Stimulated activated CD4-positive, alpha-beta T cell treated with anti-CD3 and anti-CD28 coated beads, Interleukin-1b, Interleukin-23, amount 100 ng/mL, for 24 hours (primary cell): ENCODE measurements around the gene IRF5.
"Not testable (repeated sequence)": the region's sequence is repeated elsewhere in the genome, so short reads cannot be mapped to it uniquely, and the experiment has no call there.

Experiments used
- DNase-seq, 4 experiments: peaks; one replicate each; pipeline ENCODE4 v3.0.0-alpha.2; 2020; ENCODE audit warnings: low read depth in 4 of 4, low spot score in 1 of 4

Gene IRF5

DNA sequence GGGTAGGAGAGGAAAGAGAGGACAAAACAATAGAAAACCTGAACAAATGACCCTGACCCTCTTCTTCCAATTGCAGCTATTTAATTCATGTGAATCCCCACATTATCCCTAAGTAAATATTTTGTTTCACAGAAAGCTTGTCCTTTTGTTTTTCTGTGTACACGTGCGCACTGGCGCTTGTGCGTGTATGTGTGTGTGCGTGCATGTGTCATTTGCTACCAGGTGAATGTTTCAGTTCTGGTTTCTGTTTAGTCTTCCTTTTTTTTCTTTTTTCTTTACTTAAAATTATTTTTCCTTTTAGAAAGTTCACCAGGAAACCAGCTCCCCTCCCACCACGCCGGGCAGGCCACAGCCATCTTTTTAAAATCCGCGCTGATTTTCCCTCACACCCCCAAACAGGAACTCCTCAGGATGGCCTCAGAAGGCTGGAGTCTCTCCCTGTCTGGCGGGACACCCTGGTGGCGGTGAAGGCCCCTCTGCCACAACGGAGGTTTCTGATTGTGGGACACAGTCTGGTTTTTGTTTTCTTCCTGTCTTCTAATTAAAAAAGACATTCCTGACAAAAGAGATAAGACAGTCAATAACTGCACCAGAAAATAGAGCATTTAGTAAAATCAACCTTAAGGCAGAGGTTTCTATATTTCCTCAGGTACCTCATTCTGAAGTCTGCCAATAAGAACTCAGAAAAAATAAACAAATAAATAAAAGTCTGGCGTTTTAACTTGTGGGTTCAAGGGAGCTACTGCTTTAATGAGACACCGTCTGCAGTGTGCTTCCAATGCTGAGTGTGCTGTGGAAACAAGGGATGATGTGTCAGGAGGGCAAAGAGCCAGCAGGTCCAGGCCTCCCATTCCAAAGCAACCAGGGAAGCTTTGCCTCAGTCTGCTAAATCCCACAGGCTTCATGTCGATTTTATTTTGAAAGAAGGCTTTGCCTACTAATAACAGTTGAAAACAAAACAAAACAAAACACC lies 17.4 kb downstream of the IRF5 start:
- no peak for DNase-seq

DNA sequence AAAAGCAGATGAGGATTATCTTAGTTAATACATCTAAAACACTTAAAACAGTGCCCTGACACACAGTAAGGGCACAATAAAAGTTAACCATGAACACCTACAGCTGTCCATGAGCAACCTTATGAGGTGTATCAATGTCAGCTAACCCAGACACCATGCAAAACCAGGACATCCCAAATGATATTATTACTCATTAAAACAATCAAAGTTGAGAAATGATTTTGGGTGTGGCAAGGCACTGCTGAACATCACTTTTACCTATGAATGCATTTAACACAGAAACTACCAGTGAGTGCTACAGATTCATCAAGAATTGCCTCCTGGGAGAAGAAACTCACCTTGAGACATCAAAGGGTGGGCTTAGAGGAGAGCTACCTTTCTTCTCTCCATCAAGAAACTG lies 18.3 kb downstream of the IRF5 start:
- no peak for DNase-seq

DNA sequence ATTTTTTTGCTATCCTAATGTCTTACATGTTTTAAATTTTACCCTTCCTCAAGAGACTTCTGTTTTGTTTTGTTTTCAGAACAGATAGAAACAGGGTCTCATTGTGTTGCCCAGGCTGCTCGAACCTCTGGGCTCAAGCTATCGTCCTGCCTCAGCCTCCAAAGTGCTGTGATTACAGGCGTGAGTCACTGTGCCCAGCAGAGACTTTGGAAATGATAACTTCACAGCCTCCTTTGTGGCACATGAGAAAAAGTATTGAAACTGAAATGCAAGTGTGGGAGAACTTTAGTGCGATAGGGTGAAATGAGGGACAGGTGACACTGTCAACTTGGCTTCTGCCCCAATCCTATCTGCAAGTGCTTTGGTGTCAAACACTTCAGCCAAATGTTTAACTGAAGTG lies 21.6 kb downstream of the IRF5 start:
- no peak for DNase-seq

- no peak for DNase-seq
Measured at GRCh38 chr7:128961030-128961659, 23.4 kb downstream of the IRF5 start.

- no peak for DNase-seq
Measured at GRCh38 chr7:128962899-128963298, 25.2 kb downstream of the IRF5 start.

DNA sequence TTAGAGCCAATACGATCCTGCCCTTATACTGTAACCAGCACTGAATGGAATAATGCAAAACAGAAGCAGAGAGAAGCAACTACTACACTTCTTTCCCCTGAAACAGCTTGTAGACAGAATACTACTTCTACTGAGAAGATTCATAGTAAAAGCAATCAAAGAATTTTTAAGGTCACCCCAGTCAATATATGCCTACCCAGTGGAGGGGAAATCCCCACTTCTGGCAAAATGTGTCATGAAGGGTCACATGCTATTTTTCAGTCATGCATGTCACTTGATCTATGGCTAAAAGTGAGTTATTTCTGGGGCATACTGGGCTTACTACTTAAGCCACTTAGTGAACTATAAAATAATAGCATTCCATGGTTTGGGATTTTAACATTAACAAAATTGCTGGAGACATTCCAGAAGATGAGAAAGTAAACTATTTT lies 25.6 kb downstream of the IRF5 start:
- DNase-seq, result peak in 1 of 4 experiments; percentile 28

- no peak for DNase-seq
Measured at GRCh38 chr7:128968624-128969023, 30.9 kb downstream of the IRF5 start.

DNA sequence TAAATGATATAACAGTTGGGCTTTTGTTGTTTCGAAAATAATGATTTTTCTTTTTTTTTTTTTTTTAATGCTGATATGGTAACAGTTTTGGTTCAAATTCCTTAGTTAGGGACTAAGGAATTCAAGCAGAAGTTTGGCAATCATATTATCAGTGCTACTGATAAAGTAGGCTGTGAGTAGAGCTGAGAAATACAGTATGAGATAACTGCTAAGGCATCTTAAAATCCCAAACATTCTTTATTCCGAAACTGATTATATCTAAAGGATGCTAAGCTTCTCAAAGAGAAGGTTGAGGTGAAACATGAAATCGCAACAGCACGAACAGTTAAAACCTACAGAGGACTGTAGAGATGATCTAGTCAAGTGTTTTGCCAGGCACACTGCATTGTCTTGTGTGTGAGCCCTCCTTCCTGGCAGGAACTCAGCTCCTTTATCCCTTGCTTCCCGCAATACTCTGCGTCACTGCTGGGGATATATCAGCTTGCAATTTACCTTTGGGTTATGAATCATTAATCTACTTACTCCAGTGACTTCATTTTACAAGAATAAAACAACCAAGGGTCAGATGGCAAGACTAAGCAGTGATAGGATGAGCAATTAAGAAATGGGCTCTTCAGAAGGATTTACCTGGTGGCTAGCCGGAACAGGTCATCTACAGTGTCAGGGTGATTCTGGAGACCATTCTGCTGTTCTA lies 36.7 kb downstream of the IRF5 start:
- no peak for DNase-seq

- no peak for DNase-seq
Measured at GRCh38 chr7:128982105-128982504, 44.4 kb downstream of the IRF5 start.

- DNase-seq, result no peak
Measured at GRCh38 chr7:128985660-128986059, 47.9 kb downstream of the IRF5 start.

- DNase-seq, result no peak
Measured at GRCh38 chr7:128986609-128987008, 48.9 kb downstream of the IRF5 start.

DNA sequence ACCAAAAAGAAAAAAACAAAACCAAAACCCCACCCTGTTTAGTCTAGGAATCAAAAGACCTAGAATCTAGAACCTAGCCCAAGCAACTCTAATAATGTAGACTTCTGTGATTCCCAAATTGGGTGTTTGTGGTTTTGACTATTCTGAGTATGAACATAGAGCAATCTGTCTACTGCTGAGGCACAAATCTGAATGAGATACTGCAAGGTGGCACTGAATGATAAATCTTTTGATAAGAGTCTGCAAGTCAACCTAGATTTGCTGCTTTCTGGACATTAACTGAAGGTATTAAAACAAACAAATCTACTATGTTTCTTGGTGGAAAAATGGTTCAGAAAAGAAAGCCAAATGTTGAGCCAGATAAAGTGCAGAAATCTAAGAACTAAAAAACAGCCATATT lies 50.6 kb downstream of the IRF5 start:
- no peak for DNase-seq

DNA sequence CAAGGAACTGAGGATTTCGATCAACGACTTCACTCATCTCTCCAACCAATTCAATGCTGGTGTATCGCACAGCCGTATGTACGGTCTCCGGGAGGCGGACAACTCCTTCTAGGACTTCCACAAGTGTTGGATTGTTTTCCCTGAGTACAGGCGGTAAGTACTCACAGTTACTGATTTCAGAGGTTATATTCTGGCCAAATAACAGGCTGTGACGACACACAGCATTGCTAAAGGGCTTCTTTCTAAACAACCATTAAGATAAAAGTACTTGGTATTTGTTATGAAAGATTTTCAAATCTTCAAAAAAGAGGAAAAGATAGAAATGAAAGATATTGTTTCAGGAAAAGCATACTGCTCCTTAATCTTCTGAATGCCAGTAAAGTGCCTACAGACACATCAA lies 52.2 kb downstream of the IRF5 start:
- no peak for DNase-seq

DNA sequence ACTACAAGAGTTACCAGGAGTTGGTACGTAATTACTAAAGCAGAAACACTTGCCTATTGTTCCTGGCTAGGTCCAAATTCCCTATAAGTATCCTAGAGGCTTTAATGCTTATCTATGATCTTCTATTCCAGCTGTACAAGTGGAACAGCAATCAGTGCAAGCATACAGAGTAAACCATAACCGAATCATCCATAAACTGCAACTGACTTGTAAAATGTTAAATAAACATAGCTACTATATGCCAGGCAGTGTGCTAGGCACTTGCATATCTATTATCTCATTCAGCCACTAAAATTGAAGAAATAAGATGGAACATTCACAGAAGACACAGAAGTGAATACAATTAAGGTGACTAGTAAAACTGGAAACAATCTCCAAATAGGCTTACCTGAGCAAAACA lies 55.7 kb downstream of the IRF5 start:
- no peak for DNase-seq

GRCh38 chr7:128994560-128994959 lies 56.8 kb downstream of the IRF5 start:
- DNase-seq, result not testable (repeated sequence)

DNA sequence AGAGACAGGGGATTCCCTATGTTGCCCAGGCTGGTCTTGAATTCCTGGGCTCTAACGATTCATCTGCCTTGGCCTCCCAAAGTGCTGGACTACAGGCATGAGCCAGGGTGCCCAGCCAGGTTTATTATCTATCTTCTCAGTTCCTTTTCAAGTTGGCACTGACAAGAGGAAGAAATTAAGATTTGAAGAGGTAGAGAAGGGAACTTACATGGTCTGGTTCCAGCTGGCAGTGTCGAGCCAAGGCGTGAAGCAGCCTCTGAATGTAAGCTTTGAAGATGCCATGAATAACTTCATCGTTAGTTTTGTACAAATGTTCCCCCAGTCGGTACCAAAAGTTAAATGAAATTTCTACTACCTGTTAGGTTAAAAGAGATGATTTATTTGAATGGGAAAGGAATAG lies 59.5 kb downstream of the IRF5 start:
- no peak for DNase-seq
